HEK293T (cell line): ENCODE measurements around the gene SMIM41.

Experiments used
- CTCF ChIA-PET: fragments of 350-600 bp; formaldehyde crosslinking; extraction: SDS; loops from one replicate; lab custom pipeline; 2021; ENCODE audit warnings: antibody characterized with exemption, inconsistent platforms; lab: Yijun Ruan, JAX
- POLR2A ChIA-PET: fragments of 350-600 bp; formaldehyde crosslinking; extraction: SDS; loops from one replicate; lab custom pipeline; 2020; ENCODE audit warnings: antibody characterized with exemption, inconsistent platforms; lab: Yijun Ruan, JAX
- DNase-seq: peaks from one replicate; pipeline ENCODE4 v3.0.0; 2012; ENCODE audit warnings: mixed read lengths; ENCODE audit errors: extremely low spot score
- ARNT ChIP-seq: fragments of 450-650 bp; IDR thresholded peaks from 2 replicates; pipeline ENCODE4 v1.6.1; 2017; ENCODE audit warnings: mild to moderate bottlenecking
- BHLHE40 ChIP-seq: fragments of 450-650 bp; IDR thresholded peaks from 2 replicates; pipeline ENCODE4 v1.6.1; 2016; ENCODE audit warnings: mild to moderate bottlenecking, moderate library complexity, borderline replicate concordance
- CTBP1 ChIP-seq: fragments of 450-650 bp; IDR thresholded peaks from 2 replicates; pipeline ENCODE4 v1.6.1; 2016; ENCODE audit warnings: borderline replicate concordance
- ELF4 ChIP-seq: fragments of 450-650 bp; IDR thresholded peaks from 2 replicates; pipeline ENCODE4 v1.6.1; 2017; ENCODE audit warnings: antibody characterized with exemption
- FOXA1 ChIP-seq: fragments of 450-650 bp; IDR thresholded peaks from 2 replicates; pipeline ENCODE4 v1.6.1; 2016; ENCODE audit warnings: mild to moderate bottlenecking
- FOXK2 ChIP-seq: fragments of 450-650 bp; IDR thresholded peaks from 2 replicates; pipeline ENCODE4 v1.6.1; 2016; ENCODE audit warnings: mild to moderate bottlenecking
- FOXM1 ChIP-seq: fragments of 450-650 bp; IDR thresholded peaks from 2 replicates; pipeline ENCODE4 v1.6.1; 2017; ENCODE audit warnings: mild to moderate bottlenecking, borderline replicate concordance
- HDGF ChIP-seq: fragments of 450-650 bp; IDR thresholded peaks from 2 replicates; pipeline ENCODE4 v1.6.1; 2017; ENCODE audit warnings: antibody characterized with exemption, borderline replicate concordance
- L3MBTL2 ChIP-seq: fragments of 450-650 bp; conservative IDR thresholded peaks from 2 replicates; pipeline ENCODE4 v1.6.1; 2016; ENCODE audit warnings: mild to moderate bottlenecking
- LEF1 ChIP-seq: fragments of 450-650 bp; IDR thresholded peaks from 2 replicates; pipeline ENCODE4 v1.6.1; 2017; ENCODE audit warnings: mild to moderate bottlenecking, borderline replicate concordance
- NFRKB ChIP-seq: fragments of 450-650 bp; IDR thresholded peaks from 2 replicates; pipeline ENCODE4 v1.6.1; 2016; ENCODE audit warnings: mild to moderate bottlenecking, moderate library complexity
- PKNOX1 ChIP-seq: fragments of 450-650 bp; IDR thresholded peaks from 2 replicates; pipeline ENCODE4 v1.6.1; 2016
- SP1 ChIP-seq: fragments of 450-650 bp; IDR thresholded peaks from 2 replicates; pipeline ENCODE4 v1.6.1; 2017
- SUZ12 ChIP-seq: fragments of 450-650 bp; IDR thresholded peaks from 2 replicates; pipeline ENCODE4 v1.6.1; 2016; ENCODE audit warnings: mild to moderate bottlenecking
- TARDBP ChIP-seq: fragments of 450-650 bp; IDR thresholded peaks from 2 replicates; pipeline ENCODE4 v1.6.1; 2016
- ZNF384 ChIP-seq: fragments of 450-650 bp; IDR thresholded peaks from 2 replicates; pipeline ENCODE4 v1.6.1; 2016

The SMIM41 gene

GRCh38 chr12:52144512-52145227, 65.2 kb downstream of the SMIM41 start:
- POLR2A ChIA-PET: no interaction called here
- no peak for DNase-seq
- TF ChIP-seq FOXA1 (no peak), TARDBP (no peak), ZNF384 (no peak), FOXK2 (no peak), SUZ12 (no peak)
- CTCF ChIA-PET: interaction anchor here (1.1 to 1.8 kb wide), 2 partner anchors 12 to 72 kb away, joined by 3 to 6 read pairs; no protein-coding TSS in a partner anchor

- CTCF ChIA-PET: no interaction called here
- DNase-seq: no peak
- TF ChIP-seq FOXM1 (no peak), LEF1 (no peak), BHLHE40 (no peak), ZNF384 (no peak), ARNT (no peak), TARDBP (no peak), ELF4 (no peak), SP1 (no peak), FOXA1 (no peak), SUZ12 (no peak)
- POLR2A ChIA-PET: no interaction called here
Measured at GRCh38 chr12:52145228-52146088, 66.0 kb downstream of the SMIM41 start.

- ChIA-PET CTCF (interaction anchor here (2.0 kb wide), 1 partner anchor 733 kb away, joined by 5 read pairs; no protein-coding TSS in a partner anchor), POLR2A (no interaction called here)
- DNase-seq: no peak
- TF ChIP-seq ZNF384: no peak
- TF ChIP-seq BHLHE40: no peak
- no peak for TF ChIP-seq FOXK2
- TF ChIP-seq SP1: no peak
- no peak for TF ChIP-seq SUZ12
- TF ChIP-seq TARDBP: no peak
- TF ChIP-seq HDGF: no peak
Measured at GRCh38 chr12:52146089-52146821, 66.8 kb downstream of the SMIM41 start.

- ChIA-PET CTCF (interaction anchor here (2.0 kb wide), 1 partner anchor 732 kb away, joined by 5 read pairs; no protein-coding TSS in a partner anchor), POLR2A (no interaction called here)
- DNase-seq: no peak
- TF ChIP-seq HDGF: no peak
- TF ChIP-seq L3MBTL2: no peak
- no peak for TF ChIP-seq FOXA1
- no peak for TF ChIP-seq CTBP1
- no peak for TF ChIP-seq SUZ12
Measured at GRCh38 chr12:52146822-52147366, 67.4 kb downstream of the SMIM41 start.

- POLR2A ChIA-PET: no interaction called here
- no peak for DNase-seq
Measured at GRCh38 chr12:52147367-52147963, 68.0 kb downstream of the SMIM41 start.

More at GRCh38 chr12:52147367-52147963, 68.0 kb downstream of the SMIM41 start:
- TF ChIP-seq FOXM1: no peak
- no peak for TF ChIP-seq FOXK2
- TF ChIP-seq CTBP1: no peak
- TF ChIP-seq ELF4: no peak
- no peak for TF ChIP-seq ZNF384
- TF ChIP-seq TARDBP: no peak
- TF ChIP-seq NFRKB: no peak
- no peak for TF ChIP-seq PKNOX1
- no peak for TF ChIP-seq SUZ12
- no peak for TF ChIP-seq BHLHE40
- TF ChIP-seq L3MBTL2: no peak
- TF ChIP-seq LEF1: no peak
- TF ChIP-seq SP1: no peak
- no peak for TF ChIP-seq ARNT
- TF ChIP-seq FOXA1: no peak
- no peak for TF ChIP-seq HDGF
- CTCF ChIA-PET: interaction anchor here (1.3 to 2.0 kb wide), 2 partner anchors 74 to 732 kb away, joined by 3 to 5 read pairs; no protein-coding TSS in a partner anchor
